ACC112 (cell line): ENCODE data around the gene BIK.

Experiments
- H2AFZ ChIP-seq: fragments of 200-600 bp; sonication (generic); one replicate; pipeline ENCODE4 v1.6.0; 2017; ENCODE audit warnings: antibody characterized with exemption, low read length; ENCODE audit not compliant: unreplicated experiment
- H3K27ac ChIP-seq: fragments of 200-600 bp; sonication (generic); 2 replicates; pipeline ENCODE4 v1.5.1; 2014; ENCODE audit warnings: low read depth, mild to moderate bottlenecking, antibody characterized with exemption, low read length, moderate library complexity
- H3K27me3 ChIP-seq: fragments of 200-600 bp; sonication (generic); 2 replicates; pipeline ENCODE4 v1.6.1; 2014; ENCODE audit warnings: mild to moderate bottlenecking, antibody characterized with exemption, low read length, moderate library complexity, mixed read lengths; ENCODE audit not compliant: insufficient read depth
- H3K36me3 ChIP-seq: fragments of 200-600 bp; sonication (generic); 2 replicates; pipeline ENCODE4 v1.6.1; 2016; ENCODE audit warnings: mild to moderate bottlenecking, antibody characterized with exemption, low read length, moderate library complexity, mixed read lengths; ENCODE audit not compliant: insufficient read depth
- H3K4me1 ChIP-seq: fragments of 200-600 bp; sonication (generic); one replicate; pipeline ENCODE4 v1.6.1; 2016; ENCODE audit warnings: low read length, mixed read lengths; ENCODE audit not compliant: insufficient read depth, unreplicated experiment, control insufficient read depth
- H3K4me3 ChIP-seq: fragments of 200-600 bp; sonication (generic); 2 replicates; pipeline ENCODE4 v1.5.1; 2014; ENCODE audit warnings: mild to moderate bottlenecking, low read depth, low read length
- H3K79me2 ChIP-seq: fragments of 200-600 bp; sonication (generic); one replicate; pipeline ENCODE4 v1.6.0; 2016; ENCODE audit warnings: low read length; ENCODE audit not compliant: control insufficient read depth, unreplicated experiment, insufficient read depth

The BIK gene

GRCh38 chr22:43171607-43172006 is 61.1 kb downstream of the BIK start:
- Histone ChIP-seq H3K4me1 (no peaks in the 10 kb centered on the region), H3K27me3 (no peaks in the 10 kb centered on the region), H2AFZ (no peak overlapping the region), H3K4me3 (no peak overlapping the region), H3K27ac (no peak overlapping the region), H3K79me2 (no peaks in the 10 kb centered on the region), H3K36me3 (no peaks in the 10 kb centered on the region)

GRCh38 chr22:43172191-43172590 is 61.6 kb downstream of the BIK start:
- Histone ChIP-seq H3K27me3 (no peaks in the 10 kb centered on the region), H3K27ac (no peak overlapping the region), H3K36me3 (no peaks in the 10 kb centered on the region), H3K4me3 (no peak overlapping the region), H2AFZ (no peak overlapping the region), H3K4me1 (no peaks in the 10 kb centered on the region), H3K79me2 (no peaks in the 10 kb centered on the region)

- no peak overlapping the region for H3K4me3 ChIP-seq
- no peaks in the 10 kb centered on the region for H3K36me3 ChIP-seq
- no peak overlapping the region for H2AFZ ChIP-seq
- H3K4me1 ChIP-seq: no peaks in the 10 kb centered on the region
- H3K27ac ChIP-seq: no peak overlapping the region
- H3K27me3 ChIP-seq: no peaks in the 10 kb centered on the region
- no peaks in the 10 kb centered on the region for H3K79me2 ChIP-seq
Observed at GRCh38 chr22:43173566-43173965, 63.0 kb downstream of the BIK start.

GRCh38 chr22:43173976-43174720 is 63.6 kb downstream of the BIK start:
- Histone ChIP-seq H3K79me2 (no peaks in the 10 kb centered on the region), H2AFZ (no peak overlapping the region), H3K4me1 (no peaks in the 10 kb centered on the region), H3K27ac (no peak overlapping the region), H3K4me3 (no peak overlapping the region), H3K27me3 (no peaks in the 10 kb centered on the region), H3K36me3 (no peaks in the 10 kb centered on the region; the same call in 1 of the 2 replicates)

- no peaks in the 10 kb centered on the region; the same call in 1 of the 2 replicates for H3K36me3 ChIP-seq
Observed at GRCh38 chr22:43174941-43175531, 64.5 kb downstream of the BIK start.

GRCh38 chr22:43176090-43176489 is 65.5 kb downstream of the BIK start:
- Histone ChIP-seq H3K4me3 (no peak overlapping the region), H3K27ac (no peak overlapping the region), H3K36me3 (no peaks in the 10 kb centered on the region; the same call in 1 of the 2 replicates), H3K79me2 (no peaks in the 10 kb centered on the region), H2AFZ (no peak overlapping the region), H3K4me1 (no peaks in the 10 kb centered on the region), H3K27me3 (no peaks in the 10 kb centered on the region)

More at GRCh38 chr22:43174941-43175531, 64.5 kb downstream of the BIK start:
- no peak overlapping the region for H2AFZ ChIP-seq
- H3K79me2 ChIP-seq: no peaks in the 10 kb centered on the region
- H3K4me3 ChIP-seq: no peak overlapping the region
- no peak overlapping the region for H3K27ac ChIP-seq
- H3K27me3 ChIP-seq: no peaks in the 10 kb centered on the region
- no peaks in the 10 kb centered on the region for H3K4me1 ChIP-seq

- Histone ChIP-seq H3K79me2 (no peaks in the 10 kb centered on the region), H3K4me3 (no peak overlapping the region), H2AFZ (no peak overlapping the region), H3K36me3 (no peaks in the 10 kb centered on the region; the same call in 1 of the 2 replicates), H3K4me1 (no peaks in the 10 kb centered on the region), H3K27ac (no peak overlapping the region), H3K27me3 (no peaks in the 10 kb centered on the region)
Observed at GRCh38 chr22:43177479-43177878, 66.9 kb downstream of the BIK start.
